Fibroblast of the aortic adventitia (primary cell): ENCODE measurements around the gene SLC25A13. TPM values are rescaled to one million over a fixed set of nuclear protein-coding genes. Genes with fewer than 3 reads are reported as not detected.

ENCODE experiments used
- DNase-seq: peaks from one replicate; pipeline ENCODE4 v3.0.0-alpha.2; 2010; ENCODE audit warnings: low read depth
- H3K4me3 ChIP-seq: 2 replicates; pipeline ENCODE4 v1.5.1; 2011; ENCODE audit warnings: low read depth, mild to moderate bottlenecking, control low read depth, low read length, moderate library complexity
- CTCF ChIP-seq: IDR thresholded peaks from 2 replicates; pipeline ENCODE4 v1.5.1; 2011; ENCODE audit warnings: mild to moderate bottlenecking, low read length, control low read depth, inconsistent platforms; ENCODE audit not compliant: insufficient read depth
- small RNA-seq: library from RNA; depleted of rRNA; stranded (forward); fragments of <200 nt; gene quantifications from one replicate; pipeline ENCODE3, GENCODE V24; 2012
- total RNA-seq: library from RNA; depleted of rRNA; stranded (reverse); fragments of >200 nt; gene quantifications from 2 replicates; pipeline ENCODE4 v1.2.3, GENCODE V29; 2012; ENCODE audit warnings: low replicate concordance

The SLC25A13 gene
- total RNA-seq, 1 donor, result 14.3 TPM

GRCh38 chr7:96075510-96076349 is 246.2 kb downstream of the SLC25A13 start:
- peak; percentile 95 for TF ChIP-seq CTCF
- DNase-seq, result peak; percentile 67

GRCh38 chr7:96074871-96075270 is 247.0 kb downstream of the SLC25A13 start:
- no peak for TF ChIP-seq CTCF
- DNase-seq, result no peak
- no peak overlapping the region for H3K4me3 ChIP-seq

More at GRCh38 chr7:96075510-96076349, 246.2 kb downstream of the SLC25A13 start:
- H3K4me3 ChIP-seq, result peak overlapping the region; percentile 68

Small RNA genes within 50 kb of the gene (small RNA-seq; reads per million reads assigned to genes)
- not detected for gene AC084368.1
- not detected for gene MIR591
- gene RNU6-364P, result not detected
- not detected for gene RNU6-532P
